DOHH2 (cell line): Measurements from ENCODE around the gene PRSS53.
"Not testable (repeated sequence)": the region's sequence is repeated elsewhere in the genome, so short reads cannot be mapped to it uniquely, and the experiment has no call there.

Source experiments
- H3F3A ChIP-seq: fragments of 200-600 bp; sonication (generic), shearing (Covaris generic); 2 replicates; pipeline ENCODE4 v1.6.0; 2016; ENCODE audit warnings: antibody characterized with exemption, mild to moderate bottlenecking; ENCODE audit not compliant: control insufficient read depth, insufficient read depth
- H3K27ac ChIP-seq: fragments of 200-600 bp; sonication (generic); 2 replicates; pipeline ENCODE4 v1.5.1; 2014; ENCODE audit warnings: low read depth, mild to moderate bottlenecking, low read length, moderate library complexity
- H3K27me3 ChIP-seq: fragments of 200-600 bp; sonication (generic); 2 replicates; pipeline ENCODE4 v1.6.1; 2014; ENCODE audit warnings: mild to moderate bottlenecking, low read length, mixed read lengths; ENCODE audit not compliant: control insufficient read depth
- H3K36me3 ChIP-seq: fragments of 200-600 bp; sonication (generic); 2 replicates; pipeline ENCODE4 v1.6.1; 2014; ENCODE audit warnings: mild to moderate bottlenecking, low read length, moderate library complexity, mixed read lengths; ENCODE audit not compliant: control insufficient read depth
- H3K4me1 ChIP-seq: fragments of 200-600 bp; sonication (generic); 2 replicates; pipeline ENCODE4 v1.6.1; 2014; ENCODE audit warnings: mild to moderate bottlenecking, low read length, mixed read lengths; ENCODE audit not compliant: control insufficient read depth
- H3K4me2 ChIP-seq: fragments of 200-600 bp; sonication (generic); 2 replicates; pipeline ENCODE4 v1.6.0; 2014; ENCODE audit warnings: mild to moderate bottlenecking, low read length, moderate library complexity
- H3K4me3 ChIP-seq: fragments of 200-600 bp; sonication (generic); 2 replicates; pipeline ENCODE4 v1.5.1; 2014; ENCODE audit warnings: mild to moderate bottlenecking, low read length, mixed read lengths
- H3K79me2 ChIP-seq: fragments of 200-600 bp; sonication (generic); 2 replicates; pipeline ENCODE4 v1.6.1; 2014; ENCODE audit warnings: mild to moderate bottlenecking, low read length, mixed read lengths; ENCODE audit not compliant: control insufficient read depth
- H3K9me2 ChIP-seq: fragments of 200-600 bp; sonication (generic); replicated peaks from 2 replicates; pipeline ENCODE4 v1.6.1; 2014; ENCODE audit warnings: mild to moderate bottlenecking, low read length, mixed read lengths; ENCODE audit not compliant: control insufficient read depth
- H3K9me3 ChIP-seq: fragments of 200-600 bp; sonication (generic); 2 replicates; pipeline ENCODE4 v1.6.1; 2014; ENCODE audit warnings: antibody characterized with exemption, low read length, mixed read lengths; ENCODE audit not compliant: control insufficient read depth, insufficient read depth
- H4K20me1 ChIP-seq: fragments of 200-600 bp; sonication (generic); 2 replicates; pipeline ENCODE4 v1.6.0; 2014; ENCODE audit warnings: low read depth, mild to moderate bottlenecking, antibody characterized with exemption, low read length, moderate library complexity; ENCODE audit not compliant: control insufficient read depth, insufficient read depth
- CTCF ChIP-seq: fragments of 200-600 bp; sonication (generic); IDR thresholded peaks from one replicate; pipeline ENCODE4 v1.5.1; 2014; ENCODE audit warnings: antibody characterized with exemption, mild to moderate bottlenecking, low read depth, low read length; ENCODE audit not compliant: poor library complexity, severe bottlenecking
- EZH2phosphoT487 ChIP-seq: fragments of 200-600 bp; sonication (generic); IDR thresholded peaks from 2 replicates; pipeline ENCODE4 v1.6.1; 2017; ENCODE audit warnings: borderline replicate concordance, mild to moderate bottlenecking, antibody characterized with exemption, low read length, moderate library complexity, mixed read lengths

The PRSS53 gene

GRCh38 chr16:31107465-31107867 is 18.7 kb upstream of the PRSS53 start:
- peak overlapping the region; percentile 92 for H3K4me3 ChIP-seq
- no peaks in the 10 kb centered on the region for H3F3A ChIP-seq
- H3K79me2 ChIP-seq, result peaks cover 20% of the 10 kb centered on the region
- TF ChIP-seq CTCF, result no peak
- TF ChIP-seq EZH2phosphoT487, result no peak
- H3K9me3 ChIP-seq, result no peaks in the 10 kb centered on the region
- peaks cover 33% of the 10 kb centered on the region for H3K36me3 ChIP-seq
- H3K4me1 ChIP-seq, result peaks cover 23% of the 10 kb centered on the region
- no peaks in the 10 kb centered on the region for H3K27me3 ChIP-seq
- H3K27ac ChIP-seq, result 0 out of 2 replicates have a peak overlapping the region, but pooled peaks have one; percentile 36
- H3K9me2 ChIP-seq, result no peaks in the 10 kb centered on the region
- H4K20me1 ChIP-seq, result no peaks in the 10 kb centered on the region
- peak overlapping the region; percentile 99 for H3K4me2 ChIP-seq

GRCh38 chr16:31106509-31107464 is 18.0 kb upstream of the PRSS53 start:
- H3K9me2 ChIP-seq, result no peaks in the 10 kb centered on the region
- H3F3A ChIP-seq, result no peaks in the 10 kb centered on the region
- peaks cover 23% of the 10 kb centered on the region for H3K4me1 ChIP-seq
- TF ChIP-seq EZH2phosphoT487 (no peak), CTCF (no peak)
- H4K20me1 ChIP-seq, result no peaks in the 10 kb centered on the region
- peaks cover 20% of the 10 kb centered on the region for H3K79me2 ChIP-seq
- H3K36me3 ChIP-seq, result peaks cover 26% of the 10 kb centered on the region
- H3K9me3 ChIP-seq, result no peaks in the 10 kb centered on the region
- no peak overlapping the region for H3K27ac ChIP-seq
- H3K4me2 ChIP-seq, result peak overlapping the region; percentile 99
- H3K27me3 ChIP-seq, result no peaks in the 10 kb centered on the region
- peak overlapping the region; percentile 92 for H3K4me3 ChIP-seq

- no peaks in the 10 kb centered on the region for H3K9me3 ChIP-seq
- H3F3A ChIP-seq, result no peaks in the 10 kb centered on the region
- no peak overlapping the region for H3K27ac ChIP-seq
- no peaks in the 10 kb centered on the region for H3K27me3 ChIP-seq
- peaks cover 23% of the 10 kb centered on the region for H3K4me1 ChIP-seq
- peak overlapping the region; percentile 50 for H3K4me2 ChIP-seq
- no peaks in the 10 kb centered on the region for H3K9me2 ChIP-seq
- H4K20me1 ChIP-seq, result no peaks in the 10 kb centered on the region
- H3K4me3 ChIP-seq, result peak overlapping the region; percentile 47
- peaks cover 20% of the 10 kb centered on the region for H3K79me2 ChIP-seq
- H3K36me3 ChIP-seq, result peaks cover 16% of the 10 kb centered on the region
- TF ChIP-seq CTCF (peak; percentile 66), EZH2phosphoT487 (no peak)
Observed at GRCh38 chr16:31105677-31106213, 17.0 kb upstream of the PRSS53 start.

GRCh38 chr16:31100876-31101641 is 12.3 kb upstream of the PRSS53 start:
- H3K27ac ChIP-seq, H3K4me1 ChIP-seq, H3K36me3 ChIP-seq, H3K4me2 ChIP-seq, H3K4me3 ChIP-seq, H4K20me1 ChIP-seq, H3K79me2 ChIP-seq, H3F3A ChIP-seq, H3K9me2 ChIP-seq, H3K27me3 ChIP-seq, H3K9me3 ChIP-seq: not testable (repeated sequence)
